K562 (cell line): Measurements from ENCODE around the gene MACROD2. TPM values are rescaled to one million over a fixed set of nuclear protein-coding genes. Genes with fewer than 3 reads are reported as not detected.

Experiments used
- ATAC-seq: fragments of 200-7000 bp; cut with Tn5 transposase; 3 replicates; pipeline ENCODE4 v1.9.1; 2020; ENCODE audit warnings: moderate library complexity
- BruUV-seq: library from RNA; stranded (reverse); fragments of 400-500 nt; replicated peaks from 2 replicates; lab custom pipeline; 2021; lab: Mats Ljungman, UMichigan
- CTCF ChIA-PET: fragments of 300-600 bp; formaldehyde crosslinking; extraction: SDS; loops from one replicate; lab custom pipeline; 2021; ENCODE audit warnings: low intra/inter-chr PET ratio; lab: Yijun Ruan, JAX
- POLR2A ChIA-PET: fragments of 300-600, 350-650 bp; sonication (Branson Sonifier 250); formaldehyde crosslinking; extraction: SDS; loops from one replicate; lab custom pipeline; 2021; ENCODE audit warnings: antibody characterized with exemption, inconsistent platforms; lab: Yijun Ruan, JAX
- DNase-seq, 4 experiments: peaks; one replicate each; pipeline versions ENCODE4 v3.0.0 to v3.0.0-alpha.2; 2011 to 2018; ENCODE audit warnings: low spot score in 3 of 4, mixed read lengths in 3 of 4; ENCODE audit errors: extremely low read depth in 1 of 4
- FAIRE-seq: peaks from 2 replicates; lab custom pipeline; 2011; peaks lifted over from hg19 to GRCh38; lab: Jason Lieb, UNC
- H2AFZ ChIP-seq: 2 replicates; pipeline ENCODE4 v1.6.0; 2011; ENCODE audit warnings: low read depth, low read length, control low read depth, inconsistent platforms
- H3K27ac ChIP-seq: fragments of 200-600 bp; 3 replicates; pipeline ENCODE4 v1.8.0; 2011; ENCODE audit warnings: low read depth, mild to moderate bottlenecking, control low read depth, inconsistent platforms, low read length, moderate library complexity, mixed read lengths; ENCODE audit errors: extremely low read depth
- H3K27me3 ChIP-seq, 2 experiments: fragments of 300-600 bp in 1 of 2; 2 replicates in 1 of 2; 3 replicates in 1 of 2; pipeline versions ENCODE4 v1.6.0 to v1.8.0; 2011; ENCODE audit warnings: inconsistent platforms in 2 of 2, low read length in 2 of 2, mild to moderate bottlenecking in 1 of 2, mixed read lengths in 1 of 2, moderate library complexity in 1 of 2; ENCODE audit not compliant: control insufficient read depth in 2 of 2, insufficient read depth in 2 of 2
- H3K36me3 ChIP-seq: fragments of 300-600 bp; 3 replicates; pipeline ENCODE4 v1.8.0; 2011; ENCODE audit warnings: mild to moderate bottlenecking, low read length, inconsistent platforms; ENCODE audit not compliant: control insufficient read depth, insufficient read depth
- H3K4me1 ChIP-seq, 2 experiments: fragments of 200-600 bp in 1 of 2; replicated peaks in 1 of 2; 2 replicates in 1 of 2; 3 replicates in 1 of 2; pipeline versions ENCODE4 v1.5.1 to v1.8.0; 2011; ENCODE audit warnings: inconsistent platforms in 2 of 2, low read length in 2 of 2, mild to moderate bottlenecking in 1 of 2, mixed read lengths in 1 of 2, moderate library complexity in 1 of 2; ENCODE audit not compliant: control insufficient read depth in 2 of 2, insufficient read depth in 2 of 2
- H3K4me2 ChIP-seq: 2 replicates; pipeline ENCODE4 v1.6.1; 2011; ENCODE audit warnings: low read length, control low read depth, inconsistent platforms, mixed read lengths; ENCODE audit not compliant: insufficient read depth
- H3K4me3 ChIP-seq: fragments of 200-600 bp; sonication (generic), shearing (Covaris generic); 2 replicates; pipeline ENCODE4 v1.5.1; 2016; ENCODE audit warnings: control low read depth, inconsistent platforms
- H3K79me2 ChIP-seq: fragments of 200-600 bp; 3 replicates; pipeline ENCODE4 v1.8.0; 2011; ENCODE audit warnings: low read length, inconsistent platforms; ENCODE audit not compliant: control insufficient read depth, insufficient read depth
- H3K9ac ChIP-seq, 2 experiments: 2 replicates each; pipeline versions ENCODE4 v1.6.0 to v1.6.1; 2011; ENCODE audit warnings: low read depth in 2 of 2, low read length in 2 of 2, control low read depth in 1 of 2, inconsistent platforms in 1 of 2, mild to moderate bottlenecking in 1 of 2, mixed read lengths in 1 of 2; ENCODE audit not compliant: insufficient read depth in 1 of 2
- H3K9me1 ChIP-seq: one replicate; pipeline ENCODE4 v1.6.0; 2011; ENCODE audit warnings: inconsistent platforms, mild to moderate bottlenecking, low read length, moderate library complexity; ENCODE audit not compliant: control insufficient read depth, insufficient read depth
- H3K9me3 ChIP-seq: replicated peaks from 2 replicates; pipeline ENCODE4 v1.5.1; 2011; ENCODE audit warnings: low read depth, low read length, inconsistent platforms; ENCODE audit not compliant: control insufficient read depth, insufficient read depth
- H4K20me1 ChIP-seq: replicated peaks from 2 replicates; pipeline ENCODE4 v1.6.1; 2011; ENCODE audit warnings: low read length, inconsistent platforms, mixed read lengths; ENCODE audit not compliant: control insufficient read depth, insufficient read depth
- ARHGAP35 ChIP-seq: fragments of 450-650 bp; IDR thresholded peaks from 2 replicates; pipeline ENCODE4 v1.6.1; 2018; ENCODE audit not compliant: partially characterized antibody
- ATF4 ChIP-seq: fragments of 450-650 bp; formaldehyde crosslinking; IDR thresholded peaks from 2 replicates; pipeline ENCODE4 v1.4.0; 2022; ENCODE audit warnings: mild to moderate bottlenecking, moderate library complexity
- BHLHE40 ChIP-seq: IDR thresholded peaks from 2 replicates; pipeline ENCODE4 v1.6.1; 2011; ENCODE audit warnings: low read length, improper control_type of control experiment
- BRCA1 ChIP-seq, 2 experiments: fragments of 450-650 bp in 1 of 2; sonication (generic) in 1 of 2; formaldehyde crosslinking in 1 of 2; IDR thresholded peaks; 2 replicates each; pipeline versions ENCODE4 v1.5.0 to v1.6.1; 2017 to 2020; ENCODE audit warnings: mild to moderate bottlenecking in 1 of 2, missing genetic modification reagents in 1 of 2
- CSDE1 ChIP-seq, 2 experiments: fragments of 450-650 bp; IDR thresholded peaks; 2 replicates each; pipeline ENCODE4 v1.6.1; 2016; ENCODE audit warnings: mild to moderate bottlenecking in 1 of 2
- EP400 ChIP-seq: fragments of 450-650 bp; IDR thresholded peaks from 2 replicates; pipeline ENCODE4 v1.6.1; 2017; ENCODE audit warnings: antibody characterized with exemption, mild to moderate bottlenecking, moderate library complexity
- HSF4 ChIP-seq: fragments of 250-450 bp; sonication (Bioruptor Pico); IDR thresholded peaks from 2 replicates; pipeline ENCODE4 v2.1.2; 2022; ENCODE audit warnings: mild to moderate bottlenecking, moderate library complexity, borderline replicate concordance
- JUNB ChIP-seq: fragments of 450-650 bp; formaldehyde crosslinking; conservative IDR thresholded peaks from 2 replicates; pipeline ENCODE4 v1.4.0; 2020; ENCODE audit warnings: mild to moderate bottlenecking
- POLR2H ChIP-seq: IDR thresholded peaks from 2 replicates; pipeline ENCODE4 v1.6.1; 2016; ENCODE audit warnings: missing genetic modification characterization, low read depth, mild to moderate bottlenecking, control low read depth, missing compliant biosample characterization, moderate library complexity
- ZBTB7A ChIP-seq: IDR thresholded peaks from 2 replicates; pipeline ENCODE4 v1.6.1; 2011; ENCODE audit warnings: low read depth, mild to moderate bottlenecking, low read length, moderate library complexity, borderline replicate concordance; ENCODE audit not compliant: control insufficient read depth
- ZNF77 ChIP-seq: fragments of 250-450 bp; sonication (Bioruptor Pico); IDR thresholded peaks from 2 replicates; pipeline ENCODE4 v1.5.0; 2020
- ZNF830 ChIP-seq: fragments of 250-450 bp; sonication (Bioruptor Pico); IDR thresholded peaks from 2 replicates; pipeline ENCODE4 v1.5.0; 2021; ENCODE audit warnings: mild to moderate bottlenecking
- WGBS: fragments of 100-300 bp; shearing (Covaris generic); methylation state at CpG from one replicate; pipeline ENCODE4 v1.1.6; 2016; ENCODE audit warnings: low coverage, mixed read lengths; ENCODE audit not compliant: insufficient coverage; ENCODE audit errors: missing lambda C conversion rate; 5-methylcytosine and 5-hydroxymethylcytosine counted together
- in situ Hi-C: fragments of 300-500 bp; cut with MboI; formaldehyde crosslinking; loops from 4 replicates; pipeline ENCODE4 v1.15.0; 2018; ENCODE audit warnings: inconsistent platforms, mixed read lengths
- intact Hi-C: fragments of 100-400 bp; cut with micrococcal nuclease; formaldehyde crosslinking; loops from 2 replicates; pipeline ENCODE4 v1.14.2; 2022
- polyA plus RNA-seq, 8 experiments: library from polyadenylated mRNA; depleted of rRNA in 4 of 8; stranded (reverse) in 5 of 8; unstranded in 3 of 8; fragments of >200 nt; fragmentation: Nextera tagmentation in 2 of 8; fragmentation: Illumina TruSeq in 1 of 8; extraction: Ambion mirVana in 2 of 8; extraction: Trizol in 1 of 8; gene quantifications; 2 replicates each; pipeline versions ENCODE4 v1.2.1 to v1.2.3, GENCODE V29; 2011 to 2014; ENCODE audit warnings: inconsistent platforms in 1 of 8, missing spikeins in 1 of 8
- total RNA-seq, 7 experiments: library from RNA; depleted of rRNA in 6 of 7; stranded (reverse); fragments of >200 nt in 6 of 7; fragmentation: Illumina TruSeq in 2 of 7; extraction: Trizol in 2 of 7; gene quantifications; 2 replicates each; pipeline versions ENCODE4 v1.2.1 to v1.2.3, GENCODE V29; 2011 to 2021; ENCODE audit warnings: low replicate concordance in 1 of 7

The MACROD2 gene
- total and polyA plus RNA-seq, 9 of the 15 experiments (the other 6 are each of a cell fraction or from before 2014, with no cell fraction given), result not detected

GRCh38 chr20:15600565-15600964 is 1605.2 kb downstream of the MACROD2 start:
- Histone ChIP-seq H3K79me2 (no peaks in the 10 kb centered on the region), H2AFZ (no peak overlapping the region), H3K9me1 (no peaks in the 10 kb centered on the region), H3K9ac (no peak overlapping the region), H3K9me3 (no peaks in the 10 kb centered on the region), H4K20me1 (no peaks in the 10 kb centered on the region), H3K4me3 (no peak overlapping the region), H3K27ac (no peak overlapping the region), H3K4me2 (no peak overlapping the region), H3K27me3 (no peaks in the 10 kb centered on the region), H3K4me1 (no peaks in the 10 kb centered on the region), H3K36me3 (no peaks in the 10 kb centered on the region)
- CTCF ChIA-PET, result no interaction called here
- no TSS peak for BruUV-seq
- in situ Hi-C loops (no loop called here), intact Hi-C loops (no loop called here)
- POLR2A ChIA-PET, result no interaction called here
- 0% methylated on average over 1 of the region's 2 CpGs for WGBS
- no peak for TF ChIP-seq EP400
- TF ChIP-seq POLR2H (tag), result no peak
- no peak for TF ChIP-seq ZNF830
- TF ChIP-seq BRCA1 (IDR thresholded peaks at IDR 0.05), result no peak
- TF ChIP-seq BRCA1 (CRISPR knock-in tag; IDR thresholded peaks at IDR 0.05), result no peak
- TF ChIP-seq HSF4 (CRISPR knock-in tag), result no peak
- no peak for TF ChIP-seq ATF4 (CRISPR knock-in tag)
- TF ChIP-seq BHLHE40, result no peak
- TF ChIP-seq JUNB (CRISPR knock-in tag), result no peak
- no peak for TF ChIP-seq ZNF77 (CRISPR knock-in tag)
- TF ChIP-seq CSDE1 (IDR thresholded peaks at IDR 0.05), result no peak
- no peak for TF ChIP-seq ZBTB7A
- TF ChIP-seq ARHGAP35, result no peak
- no peak for DNase-seq
- ATAC-seq, result no peak
- FAIRE-seq, result no peak
